Stimulated activated CD4-positive, alpha-beta T cell treated with anti-CD3 and anti-CD28 coated beads, Interleukin-15, amount 100 ng/mL, for 24 hours (primary cell): ENCODE measurements around the gene CGRRF1.

Experiments
- DNase-seq: peaks from one replicate; pipeline ENCODE4 v3.0.0-alpha.2; 2020

The CGRRF1 gene

GRCh38 chr14:54490445-54491175 lies 19.1 kb upstream of the CGRRF1 start:
- DNase-seq = no peak

GRCh38 chr14:54493293-54493692 lies 16.4 kb upstream of the CGRRF1 start:
- no peak for DNase-seq

GRCh38 chr14:54497224-54497623 lies 12.5 kb upstream of the CGRRF1 start:
- no peak for DNase-seq

GRCh38 chr14:54498095-54498531 lies 11.6 kb upstream of the CGRRF1 start:
- DNase-seq = no peak

- no peak for DNase-seq
Observed at GRCh38 chr14:54498579-54498978, 11.1 kb upstream of the CGRRF1 start.

GRCh38 chr14:54500744-54501143 lies 9.0 kb upstream of the CGRRF1 start:
- DNase-seq = no peak

GRCh38 chr14:54501480-54501879 lies 8.2 kb upstream of the CGRRF1 start:
- no peak for DNase-seq

- DNase-seq = no peak
Observed at GRCh38 chr14:54502602-54503001, 7.1 kb upstream of the CGRRF1 start.

GRCh38 chr14:54503486-54503885 lies 6.2 kb upstream of the CGRRF1 start:
- DNase-seq = no peak

GRCh38 chr14:54512393-54512792 lies 2.7 kb downstream of the CGRRF1 start:
- no peak for DNase-seq

GRCh38 chr14:54515670-54516069 lies 6.0 kb downstream of the CGRRF1 start:
- no peak for DNase-seq

- DNase-seq = no peak
Observed at GRCh38 chr14:54516709-54517108, 7.0 kb downstream of the CGRRF1 start.

- DNase-seq = no peak
Observed at GRCh38 chr14:54524410-54524809, 14.7 kb downstream of the CGRRF1 start.

GRCh38 chr14:54528973-54529372 lies 19.3 kb downstream of the CGRRF1 start:
- no peak for DNase-seq

- no peak for DNase-seq
Observed at GRCh38 chr14:54529811-54530210, 20.1 kb downstream of the CGRRF1 start.

GRCh38 chr14:54532111-54533012 lies 22.7 kb downstream of the CGRRF1 start:
- DNase-seq = no peak

GRCh38 chr14:54533100-54533499 lies 23.4 kb downstream of the CGRRF1 start:
- no peak for DNase-seq

- no peak for DNase-seq
Observed at GRCh38 chr14:54535126-54535525, 25.4 kb downstream of the CGRRF1 start.

GRCh38 chr14:54535646-54536045 lies 25.9 kb downstream of the CGRRF1 start:
- DNase-seq = no peak

- DNase-seq = no peak
Observed at GRCh38 chr14:54537651-54538050, 27.9 kb downstream of the CGRRF1 start.

GRCh38 chr14:54538055-54538454 lies 28.3 kb downstream of the CGRRF1 start:
- no peak for DNase-seq

GRCh38 chr14:54547583-54547982 lies 37.9 kb downstream of the CGRRF1 start:
- no peak for DNase-seq

GRCh38 chr14:54548491-54548890 lies 38.8 kb downstream of the CGRRF1 start:
- DNase-seq = no peak

- DNase-seq = no peak
Observed at GRCh38 chr14:54549862-54550261, 40.2 kb downstream of the CGRRF1 start.
